ENCODE results near the gene NEK4.
A peak's percentile ranks its signal among the peaks of the same experiment; 100 is the strongest.
"Not testable (repeated sequence)": the region's sequence is repeated elsewhere in the genome, so short reads cannot be mapped to it uniquely, and the experiment has no call there.

The NEK4 gene

GRCh38 chr3:52739730-52740129, 31.0 kb downstream of the NEK4 start:
- no peak for DNase-seq (ENCODE audit: low read depth in 2 of 2)

GRCh38 chr3:52733256-52733891, 37.4 kb downstream of the NEK4 start:
- DNase-seq (ENCODE audit: low read depth in 2 of 2), result no peak

- DNase-seq (ENCODE audit: low read depth in 2 of 2), result no peak
Observed at GRCh38 chr3:52731590-52731989, 39.1 kb downstream of the NEK4 start.

- no peak for DNase-seq (ENCODE audit: low read depth in 2 of 2)
Observed at GRCh38 chr3:52730681-52731080, 40.1 kb downstream of the NEK4 start.

- DNase-seq (ENCODE audit: low read depth in 2 of 2), result not testable (repeated sequence)
Observed at GRCh38 chr3:52728753-52729152, 42.0 kb downstream of the NEK4 start.

GRCh38 chr3:52724511-52724910, 46.2 kb downstream of the NEK4 start:
- no peak for DNase-seq (ENCODE audit: low read depth in 2 of 2)

GRCh38 chr3:52723935-52724334, 46.8 kb downstream of the NEK4 start:
- no peak for DNase-seq (ENCODE audit: low read depth in 2 of 2)

GRCh38 chr3:52722491-52722890, 48.2 kb downstream of the NEK4 start:
- no peak for DNase-seq (ENCODE audit: low read depth in 2 of 2)

GRCh38 chr3:52721730-52722008, 49.1 kb downstream of the NEK4 start:
- no peak for DNase-seq (ENCODE audit: low read depth in 2 of 2)

- no peak for DNase-seq (ENCODE audit: low read depth in 2 of 2)
Observed at GRCh38 chr3:52721002-52721729, 49.6 kb downstream of the NEK4 start.

- no peak for DNase-seq (ENCODE audit: low read depth in 2 of 2)
Observed at GRCh38 chr3:52719618-52720017, 51.1 kb downstream of the NEK4 start.

- DNase-seq (ENCODE audit: low read depth in 2 of 2), result no peak
Observed at GRCh38 chr3:52715714-52716305, 54.9 kb downstream of the NEK4 start.

- DNase-seq (ENCODE audit: low read depth in 2 of 2), result no peak
Observed at GRCh38 chr3:52714335-52715302, 56.1 kb downstream of the NEK4 start.

- no peak for DNase-seq (ENCODE audit: low read depth in 2 of 2)
Observed at GRCh38 chr3:52712291-52713212, 58.2 kb downstream of the NEK4 start.

- no peak for DNase-seq (ENCODE audit: low read depth in 2 of 2)
Observed at GRCh38 chr3:52710512-52710911, 60.2 kb downstream of the NEK4 start.

- no peak for DNase-seq (ENCODE audit: low read depth in 2 of 2)
Observed at GRCh38 chr3:52707585-52707984, 63.2 kb downstream of the NEK4 start.

- peak; percentile 78 to 85 for DNase-seq (ENCODE audit: low read depth in 2 of 2)
Observed at GRCh38 chr3:52705688-52706686, 64.8 kb downstream of the NEK4 start, which contains the start of the genes GLT8D1 and SPCS1. Gene GLT8D1, minus strand, starts transcription at chr3:52705791. Its CDS starts 5,331 bp downstream, at chr3:52700460. Gene SPCS1, plus strand, starts transcription at chr3:52706106. Its CDS starts 141 bp downstream, at chr3:52706247.

- DNase-seq (ENCODE audit: low read depth in 2 of 2), result no peak
Observed at GRCh38 chr3:52705438-52705687, 65.4 kb downstream of the NEK4 start.

GRCh38 chr3:52704611-52705437, 65.9 kb downstream of the NEK4 start:
- no peak for DNase-seq (ENCODE audit: low read depth in 2 of 2)
